ENCODE measurements around the gene XIRP2. TPM values are rescaled to one million over a fixed set of nuclear protein-coding genes. Genes with fewer than 3 reads are reported as not detected.

The XIRP2 gene
- polyA plus RNA-seq, 2 of the 4 experiments (the other 2 are of a cell fraction): not detected

- H3K4me2 ChIP-seq: no peak overlapping the region
- H3K9me3 ChIP-seq: no peaks in the 10 kb centered on the region
- H3K27ac ChIP-seq: no peak overlapping the region
- ATAC-seq (no peak), FAIRE-seq (no peak), DNase-seq (ENCODE audit: low read depth in 1 of 2, low spot score in 1 of 2) (no peak)
- H3K4me3 ChIP-seq: no peak overlapping the region
- 50% methylated on average over 5 of the region's 5 CpGs for WGBS (ENCODE audit: missing lambda C conversion rate)
- TF ChIP-seq HDAC2 (IDR thresholded peaks at IDR 0.05) (no peak), MYC (IDR thresholded peaks at IDR 0.05; ENCODE audit: borderline replicate concordance, low read length) (no peak), HOXB13 (CRISPR knock-in tag; IDR thresholded peaks at IDR 0.05; ENCODE audit: low read depth) (no peak), RCOR1 (IDR thresholded peaks at IDR 0.05; ENCODE audit: low read depth, low read length) (no peak), FOXS1 (CRISPR knock-in tag; IDR thresholded peaks at IDR 0.05) (no peak), CHD2 (IDR thresholded peaks at IDR 0.05; ENCODE audit: low read length, partially characterized antibody) (no peak), HOXA7 (CRISPR knock-in tag; IDR thresholded peaks at IDR 0.05) (no peak), SMC3 (IDR thresholded peaks at IDR 0.05) (no peak), EHF (CRISPR knock-in tag; IDR thresholded peaks at IDR 0.05) (no peak), BCL3 (IDR thresholded peaks at IDR 0.05) (no peak), MAZ (IDR thresholded peaks at IDR 0.05; ENCODE audit: borderline replicate concordance, low read depth, low read length) (no peak), FOSL2 (IDR thresholded peaks at IDR 0.05) (no peak), FOSL2 (CRISPR knock-in tag; IDR thresholded peaks at IDR 0.05) (no peak), NR3C1 (IDR thresholded peaks at IDR 0.05) (no peak), POLR2AphosphoS2 (conservative IDR thresholded peaks at IDR 0.05; ENCODE audit: low read length) (no peak)
- TF ChIP-seq, protein P1, sequence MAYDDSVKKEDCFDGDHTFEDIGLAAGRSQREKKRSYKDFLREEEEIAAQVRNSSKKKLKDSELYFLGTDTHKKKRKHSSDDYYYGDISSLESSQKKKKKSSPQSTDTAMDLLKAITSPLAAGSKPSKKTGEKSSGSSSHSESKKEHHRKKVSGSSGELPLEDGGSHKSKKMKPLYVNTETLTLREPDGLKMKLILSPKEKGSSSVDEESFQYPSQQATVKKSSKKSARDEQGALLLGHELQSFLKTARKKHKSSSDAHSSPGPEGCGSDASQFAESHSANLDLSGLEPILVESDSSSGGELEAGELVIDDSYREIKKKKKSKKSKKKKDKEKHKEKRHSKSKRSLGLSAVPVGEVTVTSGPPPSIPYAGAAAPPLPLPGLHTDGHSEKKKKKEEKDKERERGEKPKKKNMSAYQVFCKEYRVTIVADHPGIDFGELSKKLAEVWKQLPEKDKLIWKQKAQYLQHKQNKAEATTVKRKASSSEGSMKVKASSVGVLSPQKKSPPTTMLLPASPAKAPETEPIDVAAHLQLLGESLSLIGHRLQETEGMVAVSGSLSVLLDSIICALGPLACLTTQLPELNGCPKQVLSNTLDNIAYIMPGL (CRISPR knock-in tag; IDR thresholded peaks at IDR 0.05; ENCODE audit: borderline replicate concordance): no peak
- TF ChIP-seq, protein P2, sequence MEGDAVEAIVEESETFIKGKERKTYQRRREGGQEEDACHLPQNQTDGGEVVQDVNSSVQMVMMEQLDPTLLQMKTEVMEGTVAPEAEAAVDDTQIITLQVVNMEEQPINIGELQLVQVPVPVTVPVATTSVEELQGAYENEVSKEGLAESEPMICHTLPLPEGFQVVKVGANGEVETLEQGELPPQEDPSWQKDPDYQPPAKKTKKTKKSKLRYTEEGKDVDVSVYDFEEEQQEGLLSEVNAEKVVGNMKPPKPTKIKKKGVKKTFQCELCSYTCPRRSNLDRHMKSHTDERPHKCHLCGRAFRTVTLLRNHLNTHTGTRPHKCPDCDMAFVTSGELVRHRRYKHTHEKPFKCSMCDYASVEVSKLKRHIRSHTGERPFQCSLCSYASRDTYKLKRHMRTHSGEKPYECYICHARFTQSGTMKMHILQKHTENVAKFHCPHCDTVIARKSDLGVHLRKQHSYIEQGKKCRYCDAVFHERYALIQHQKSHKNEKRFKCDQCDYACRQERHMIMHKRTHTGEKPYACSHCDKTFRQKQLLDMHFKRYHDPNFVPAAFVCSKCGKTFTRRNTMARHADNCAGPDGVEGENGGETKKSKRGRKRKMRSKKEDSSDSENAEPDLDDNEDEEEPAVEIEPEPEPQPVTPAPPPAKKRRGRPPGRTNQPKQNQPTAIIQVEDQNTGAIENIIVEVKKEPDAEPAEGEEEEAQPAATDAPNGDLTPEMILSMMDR (IDR thresholded peaks at IDR 0.05): no peak
- ChIA-PET POLR2A (no interaction called here), CTCF (interaction anchor here (1.3 kb wide), 1 partner anchor 12 kb away, joined by 3 read pairs; no protein-coding TSS in a partner anchor)
- H3K4me1 ChIP-seq: no peaks in the 10 kb centered on the region
These were observed 311.7 kb downstream of the XIRP2 start for GRCh38 chr2:167200019-167200418.

- WGBS (ENCODE audit: missing lambda C conversion rate): 43% methylated on average over 3 of the region's 3 CpGs
- no peak overlapping the region for H3K4me3 ChIP-seq
- ATAC-seq: no peak
- ChIA-PET CTCF (no interaction called here), POLR2A (no interaction called here)
- FAIRE-seq: no peak
- no peaks in the 10 kb centered on the region for H3K9me3 ChIP-seq
- TF ChIP-seq CEBPB (IDR thresholded peaks at IDR 0.05) (0 out of 4 replicates have a peak, but pooled peaks of 1 of the 2 experiments have one; percentile 7), TFCP2L1 (CRISPR knock-in tag; IDR thresholded peaks at IDR 0.05) (no peak), JUN (IDR thresholded peaks at IDR 0.05) (no peak)
- no peak overlapping the region for H3K4me2 ChIP-seq
- no peaks in the 10 kb centered on the region for H3K4me1 ChIP-seq
- no peak overlapping the region for H3K27ac ChIP-seq
- no peak for DNase-seq (ENCODE audit: low read depth in 1 of 2, low spot score in 1 of 2)
These were observed 321.5 kb downstream of the XIRP2 start for GRCh38 chr2:167209784-167210183.
